Skeletal muscle satellite cell (primary cell): ENCODE results near the gene NEURL1.

Source experiments
- H3K27me3 ChIP-seq: 2 replicates; pipeline ENCODE4 v1.7.0; 2013; ENCODE audit warnings: low read length; ENCODE audit not compliant: control insufficient read depth, insufficient read depth
- H3K36me3 ChIP-seq: 2 replicates; pipeline ENCODE4 v1.7.0; 2013; ENCODE audit warnings: mild to moderate bottlenecking, control low read depth, low read length; ENCODE audit not compliant: insufficient read depth
- H3K4me1 ChIP-seq: 2 replicates; pipeline ENCODE4 v1.7.0; 2013; ENCODE audit warnings: low read length; ENCODE audit not compliant: control insufficient read depth, insufficient read depth
- H3K4me2 ChIP-seq: 2 replicates; pipeline ENCODE4 v1.7.0; 2013; ENCODE audit warnings: mild to moderate bottlenecking, low read length
- H3K4me3 ChIP-seq: 2 replicates; pipeline ENCODE4 v1.7.0; 2013; ENCODE audit warnings: low read length
- H3K9ac ChIP-seq: 2 replicates; pipeline ENCODE4 v1.7.0; 2013; ENCODE audit warnings: mild to moderate bottlenecking, low read depth, low read length, moderate library complexity
- H3K9me3 ChIP-seq: replicated peaks from 2 replicates; pipeline ENCODE4 v1.7.0; 2013; ENCODE audit warnings: mild to moderate bottlenecking, control low read depth, low read length

The NEURL1 gene

GRCh38 chr10:103618575-103619423 lies 125.3 kb downstream of the NEURL1 start:
- Histone ChIP-seq H3K27me3 (no peaks in the 10 kb centered on the region), H3K36me3 (peaks cover 33% of the 10 kb centered on the region), H3K4me1 (peaks cover 52% of the 10 kb centered on the region), H3K9ac (peak overlapping the region; percentile 43), H3K4me3 (no peak overlapping the region), H3K9me3 (no peaks in the 10 kb centered on the region), H3K4me2 (peak overlapping the region; percentile 10)

DNA sequence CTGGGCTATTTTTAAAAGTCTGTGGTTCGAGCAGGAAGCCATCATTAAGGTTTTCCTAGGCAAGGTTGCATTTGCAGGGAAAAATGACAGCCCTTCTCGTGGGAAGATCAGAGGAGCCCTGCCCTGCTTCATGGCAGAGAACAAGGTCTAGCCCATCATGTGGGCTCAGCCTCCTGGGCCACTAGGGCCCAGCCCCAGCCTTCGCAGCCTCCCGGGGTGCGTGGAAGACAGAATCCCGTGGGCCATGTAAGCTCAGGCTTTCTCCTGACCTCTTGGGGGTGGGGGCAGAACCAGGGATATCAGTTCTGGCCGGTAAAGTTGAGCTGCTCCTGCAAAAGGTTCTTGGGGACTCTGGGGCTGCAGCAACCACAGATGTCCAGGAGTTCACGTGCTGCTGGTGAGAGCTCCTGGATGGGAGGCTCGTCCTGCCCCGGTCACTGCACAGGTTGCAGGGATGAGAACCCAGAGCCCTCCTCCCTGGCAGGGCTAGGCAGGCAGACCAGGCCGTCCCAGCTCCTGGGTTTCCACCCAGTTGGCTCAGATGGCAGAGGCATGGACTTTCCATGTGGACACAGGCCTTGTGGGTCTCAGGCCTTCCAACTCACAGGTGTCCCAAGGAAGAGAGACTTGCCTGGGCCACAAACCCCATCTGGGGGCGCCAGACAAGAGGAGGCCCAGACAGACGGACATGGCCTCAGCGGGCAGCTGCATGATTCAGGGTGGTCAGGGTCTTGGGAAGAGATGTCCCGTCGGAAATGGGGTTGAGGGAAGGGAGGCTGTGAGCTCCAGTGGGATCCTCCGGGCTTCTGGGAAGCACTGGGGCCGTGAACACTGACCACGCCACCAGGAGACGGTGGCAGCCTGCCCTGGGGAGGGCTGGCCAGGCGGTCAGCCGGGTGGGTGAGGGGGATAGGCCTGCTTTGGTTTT lies 126.2 kb downstream of the NEURL1 start:
- Histone ChIP-seq H3K4me3 (no peak overlapping the region), H3K9ac (peak overlapping the region; percentile 43), H3K4me2 (peak overlapping the region; percentile 10), H3K36me3 (peaks cover 39% of the 10 kb centered on the region), H3K4me1 (peaks cover 46% of the 10 kb centered on the region), H3K9me3 (no peaks in the 10 kb centered on the region), H3K27me3 (no peaks in the 10 kb centered on the region)

DNA sequence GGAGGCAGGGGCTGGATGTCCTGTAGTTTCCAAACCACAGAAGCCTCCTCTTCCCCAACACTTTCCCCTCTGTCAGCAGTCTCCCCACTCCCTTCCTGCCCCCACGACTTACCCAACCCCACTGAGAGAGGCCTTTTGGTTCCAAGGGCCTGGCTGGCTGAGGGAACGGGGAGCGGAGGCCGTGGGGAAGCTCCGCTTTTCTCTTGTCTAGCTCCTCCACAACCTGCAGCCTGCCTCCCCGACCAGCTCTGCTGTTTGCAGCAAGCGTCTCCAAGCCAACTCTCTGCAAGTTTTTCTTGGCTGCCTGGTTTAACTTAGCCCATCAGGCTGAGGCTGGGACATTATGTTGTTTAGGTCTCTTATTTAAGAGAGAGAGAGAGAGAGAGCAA lies 126.8 kb downstream of the NEURL1 start:
- H3K4me3 ChIP-seq = no peak overlapping the region
- no peaks in the 10 kb centered on the region for H3K9me3 ChIP-seq
- H3K9ac ChIP-seq = no peak overlapping the region
- no peak overlapping the region for H3K4me2 ChIP-seq
- H3K4me1 ChIP-seq = peaks cover 39% of the 10 kb centered on the region
- H3K27me3 ChIP-seq = no peaks in the 10 kb centered on the region
- peaks cover 40% of the 10 kb centered on the region for H3K36me3 ChIP-seq

DNA sequence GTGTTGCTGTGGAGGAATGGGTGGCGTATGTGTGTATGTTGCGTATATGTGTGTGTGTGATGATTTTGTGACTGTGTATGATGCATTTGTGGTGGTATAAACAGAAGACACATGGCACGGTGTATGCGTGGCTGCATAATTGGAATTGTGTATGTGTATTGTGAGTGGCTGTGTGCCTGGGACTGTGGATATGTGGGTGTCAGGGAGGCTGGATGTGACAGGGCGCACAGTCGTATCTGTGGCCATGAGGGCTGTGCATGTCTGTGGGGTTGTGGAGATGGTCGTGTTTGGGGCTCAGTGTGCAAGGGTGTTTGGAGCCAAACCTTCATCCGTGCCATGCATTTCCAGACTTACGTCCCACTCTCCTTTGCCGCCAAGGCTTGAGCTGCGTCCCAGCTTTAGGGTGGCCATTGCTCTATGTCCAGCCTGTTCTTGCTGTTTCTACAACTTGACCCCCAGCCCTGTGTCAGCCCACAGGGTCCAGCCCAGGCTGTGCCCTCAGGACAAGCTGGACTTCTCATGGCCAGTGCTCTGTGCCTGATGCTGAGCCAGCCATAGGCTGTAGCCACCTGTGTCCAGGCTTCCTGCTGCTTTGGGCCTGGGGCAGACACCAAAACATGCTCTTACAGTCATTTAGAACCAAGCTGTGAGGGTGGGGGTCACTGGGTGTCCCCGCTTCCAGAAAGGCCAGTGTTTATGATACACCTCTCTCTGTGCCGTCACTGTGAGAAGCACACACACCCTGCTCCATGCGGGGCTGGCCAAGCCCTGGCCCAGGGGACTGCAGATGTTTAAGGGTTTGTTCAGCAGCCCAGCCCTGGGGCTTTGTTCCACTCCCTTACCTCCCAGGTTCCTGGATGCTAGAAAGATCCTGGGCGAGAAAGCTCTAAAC lies 127.6 kb downstream of the NEURL1 start:
- Histone ChIP-seq H3K9ac (no peak overlapping the region), H3K27me3 (no peaks in the 10 kb centered on the region), H3K36me3 (peaks cover 46% of the 10 kb centered on the region), H3K4me2 (no peak overlapping the region), H3K9me3 (no peaks in the 10 kb centered on the region), H3K4me3 (no peak overlapping the region), H3K4me1 (peaks cover 33% of the 10 kb centered on the region)

- no peak overlapping the region for H3K9ac ChIP-seq
- no peaks in the 10 kb centered on the region for H3K27me3 ChIP-seq
- no peaks in the 10 kb centered on the region for H3K9me3 ChIP-seq
- no peak overlapping the region for H3K4me3 ChIP-seq
- peaks cover 45% of the 10 kb centered on the region for H3K36me3 ChIP-seq
- H3K4me1 ChIP-seq = peaks cover 27% of the 10 kb centered on the region
- no peak overlapping the region for H3K4me2 ChIP-seq
Observed at GRCh38 chr10:103621783-103622125, 128.2 kb downstream of the NEURL1 start.

DNA sequence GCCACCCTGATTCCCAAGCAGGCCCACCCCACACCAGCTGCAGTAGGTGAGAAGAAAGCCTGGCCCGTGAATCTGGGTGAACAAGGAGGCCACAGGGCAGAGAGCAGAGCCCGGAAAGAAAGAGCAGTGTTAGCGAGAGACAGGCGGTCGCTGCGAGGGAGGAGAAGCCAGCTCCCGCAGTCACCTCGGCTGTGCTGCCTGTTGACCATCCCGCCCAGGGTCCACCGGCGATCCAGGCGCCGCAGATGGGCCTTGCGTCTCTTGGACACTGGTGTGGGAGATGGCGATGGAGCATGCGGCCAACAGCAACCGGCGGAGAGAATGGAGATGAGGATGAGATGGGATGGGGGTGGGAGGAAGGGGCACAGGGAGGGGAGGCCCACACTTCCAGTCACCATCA lies 128.8 kb downstream of the NEURL1 start:
- Histone ChIP-seq H3K36me3 (peaks cover 49% of the 10 kb centered on the region), H3K9ac (no peak overlapping the region), H3K4me3 (no peak overlapping the region), H3K27me3 (no peaks in the 10 kb centered on the region), H3K4me1 (peaks cover 21% of the 10 kb centered on the region), H3K4me2 (no peak overlapping the region), H3K9me3 (no peaks in the 10 kb centered on the region)

DNA sequence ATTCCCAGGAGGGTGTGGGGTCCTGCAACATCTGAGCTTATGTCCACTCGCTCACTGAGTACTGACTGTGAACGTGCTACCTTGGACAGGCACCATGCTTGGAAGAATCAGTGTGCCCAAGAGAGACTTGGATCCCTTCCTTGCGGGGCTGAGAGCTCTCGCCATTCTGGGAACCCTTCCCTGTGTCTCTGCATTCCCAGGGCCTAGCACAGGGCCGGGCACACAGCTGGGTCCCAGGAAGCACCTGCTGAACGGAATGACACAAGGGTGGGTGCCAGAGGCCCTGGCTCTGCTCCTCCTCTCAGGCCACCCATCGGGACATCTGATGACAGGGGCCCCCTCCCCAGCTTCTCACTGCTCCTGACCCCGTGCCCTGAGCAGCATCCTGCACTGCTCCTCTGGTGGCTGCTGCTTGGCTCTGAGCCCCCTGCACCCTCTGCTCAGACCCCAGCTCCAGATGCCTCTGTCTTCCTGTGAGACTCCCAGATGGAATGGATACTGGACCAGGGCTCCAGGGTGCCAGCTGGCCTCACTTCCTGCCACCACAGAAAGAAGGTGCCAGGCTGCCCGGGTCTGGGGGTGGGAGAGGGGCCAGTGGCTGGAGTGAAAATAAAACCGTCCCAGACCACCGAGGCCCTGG lies 129.6 kb downstream of the NEURL1 start:
- H3K9me3 ChIP-seq = no peaks in the 10 kb centered on the region
- H3K4me3 ChIP-seq = no peak overlapping the region
- no peak overlapping the region for H3K9ac ChIP-seq
- H3K36me3 ChIP-seq = peaks cover 55% of the 10 kb centered on the region
- no peaks in the 10 kb centered on the region for H3K27me3 ChIP-seq
- H3K4me2 ChIP-seq = no peak overlapping the region
- H3K4me1 ChIP-seq = peaks cover 19% of the 10 kb centered on the region

DNA sequence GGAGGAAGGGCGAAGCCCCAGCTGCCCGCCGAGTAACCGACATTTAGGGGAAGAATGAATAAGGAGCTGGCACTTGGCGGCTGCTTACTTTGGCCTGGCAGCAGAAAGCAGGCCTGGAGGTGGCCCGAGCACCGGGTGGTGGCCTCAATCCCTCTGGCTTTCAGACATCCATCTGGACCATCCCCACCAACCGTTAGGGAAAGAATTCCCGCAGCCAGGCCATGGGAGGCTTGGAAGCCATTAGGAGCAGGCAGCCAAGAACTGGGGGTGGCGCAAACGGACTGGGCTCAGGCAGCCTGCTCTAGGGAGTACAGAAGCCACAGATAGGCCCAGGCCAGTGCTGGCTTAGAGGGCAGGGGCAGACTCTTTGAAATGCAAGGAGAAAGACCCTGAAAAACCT lies 132.7 kb downstream of the NEURL1 start:
- no peaks in the 10 kb centered on the region for H3K27me3 ChIP-seq
- no peak overlapping the region for H3K9ac ChIP-seq
- peaks cover 46% of the 10 kb centered on the region for H3K36me3 ChIP-seq
- H3K9me3 ChIP-seq = no peaks in the 10 kb centered on the region
- H3K4me3 ChIP-seq = no peak overlapping the region
- no peak overlapping the region for H3K4me2 ChIP-seq
- no peaks in the 10 kb centered on the region for H3K4me1 ChIP-seq

DNA sequence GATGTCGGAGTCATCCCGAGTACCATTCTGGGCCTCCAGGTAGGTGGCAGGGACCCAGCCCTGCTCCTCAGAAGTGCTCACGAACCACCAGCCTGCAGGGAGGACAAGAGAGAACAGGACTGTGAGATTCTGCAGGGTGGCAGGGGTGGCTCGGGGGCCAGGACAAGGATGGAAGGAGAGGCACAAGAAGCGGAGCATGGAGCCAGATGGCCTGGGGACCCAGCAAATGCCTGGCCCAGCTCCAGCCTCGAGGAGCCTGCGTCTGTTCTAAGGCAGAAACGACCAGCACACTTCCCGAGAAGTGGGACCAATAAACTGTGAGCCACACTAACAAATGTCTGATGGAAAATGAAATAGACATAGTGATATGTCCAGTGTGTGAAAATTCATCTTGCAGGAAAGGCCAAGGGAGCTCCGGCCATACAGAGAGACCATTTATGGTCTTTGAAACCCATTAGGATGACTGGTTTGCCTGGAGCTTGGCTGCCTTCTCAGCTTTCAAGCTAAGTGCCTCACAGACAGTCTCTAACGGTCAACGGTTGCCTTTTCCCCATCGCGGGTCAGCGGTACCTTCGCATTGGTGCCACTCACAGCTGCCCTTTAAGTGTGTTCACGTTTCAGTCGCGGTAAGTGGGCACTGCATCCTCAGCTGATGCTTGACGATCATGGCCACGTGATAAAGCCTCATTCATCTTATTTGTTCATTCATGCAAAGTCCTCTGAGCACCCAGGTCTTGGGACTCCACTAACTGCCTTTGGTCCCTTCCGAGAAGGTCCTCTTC lies 133.8 kb downstream of the NEURL1 start:
- Histone ChIP-seq H3K4me1 (no peaks in the 10 kb centered on the region), H3K9me3 (no peaks in the 10 kb centered on the region), H3K27me3 (no peaks in the 10 kb centered on the region), H3K9ac (no peak overlapping the region), H3K4me2 (no peak overlapping the region), H3K36me3 (peaks cover 48% of the 10 kb centered on the region), H3K4me3 (no peak overlapping the region)

DNA sequence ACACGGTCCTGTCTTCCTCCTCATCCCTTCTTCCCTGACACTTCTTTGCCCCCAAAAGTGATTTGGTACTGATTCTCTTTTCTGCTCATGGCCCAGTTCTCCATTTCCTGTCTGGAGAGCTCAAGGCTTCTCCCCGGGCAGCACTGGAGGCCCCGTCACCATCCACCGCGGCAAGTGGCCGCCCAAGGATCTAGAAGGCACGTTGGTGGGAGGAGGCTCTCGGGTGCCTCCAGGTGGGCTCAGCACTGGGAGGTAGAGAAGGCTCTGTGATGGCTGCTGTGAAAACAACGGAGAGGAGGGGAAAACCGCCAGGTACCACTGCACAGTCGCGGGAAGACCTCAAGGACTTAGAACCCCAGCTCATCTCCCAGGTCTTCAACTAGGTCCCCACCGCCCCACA lies 134.4 kb downstream of the NEURL1 start:
- no peak overlapping the region for H3K4me3 ChIP-seq
- no peaks in the 10 kb centered on the region for H3K27me3 ChIP-seq
- H3K9ac ChIP-seq = no peak overlapping the region
- no peaks in the 10 kb centered on the region for H3K4me1 ChIP-seq
- H3K4me2 ChIP-seq = no peak overlapping the region
- no peaks in the 10 kb centered on the region for H3K9me3 ChIP-seq
- peaks cover 47% of the 10 kb centered on the region for H3K36me3 ChIP-seq
